HG03060 (cell line): Measurements from ENCODE around the gene RAPGEF4.
"Not testable (repeated sequence)": the region's sequence is repeated elsewhere in the genome, so short reads cannot be mapped to it uniquely, and the experiment has no call there.

Experiments used
- ATAC-seq: cut with Tn5 transposase; IDR thresholded peaks from one replicate; pipeline ENCODE4 v1.9.1; 2021; ENCODE audit warnings: low read depth, moderate number of reproducible peaks; ENCODE audit not compliant: unreplicated experiment

RAPGEF4 gene

GRCh38 chr2:172725746-172726145 lies 9.9 kb upstream of the RAPGEF4 start:
- no peak for ATAC-seq

- ATAC-seq, result no peak
These were observed 9.4 kb upstream of the RAPGEF4 start for GRCh38 chr2:172726172-172726735.

GRCh38 chr2:172730411-172730810 lies 5.2 kb upstream of the RAPGEF4 start:
- ATAC-seq, result no peak

- ATAC-seq, result no peak
These were observed 699 bp upstream of the RAPGEF4 start for GRCh38 chr2:172734711-172735581.

GRCh38 chr2:172736424-172737174 lies 954 bp downstream of the RAPGEF4 start:
- no peak for ATAC-seq

- no peak for ATAC-seq
These were observed 4.1 kb downstream of the RAPGEF4 start for GRCh38 chr2:172739661-172740266.

- ATAC-seq, result no peak
These were observed 5.2 kb downstream of the RAPGEF4 start for GRCh38 chr2:172740856-172741255.

GRCh38 chr2:172742931-172743540 lies 7.4 kb downstream of the RAPGEF4 start:
- no peak for ATAC-seq

GRCh38 chr2:172743898-172744297 lies 8.3 kb downstream of the RAPGEF4 start:
- no peak for ATAC-seq

GRCh38 chr2:172745636-172746035 lies 10.0 kb downstream of the RAPGEF4 start:
- ATAC-seq, result no peak

- ATAC-seq, result not testable (repeated sequence)
These were observed 12.9 kb downstream of the RAPGEF4 start for GRCh38 chr2:172748543-172748942.

- no peak for ATAC-seq
These were observed 13.7 kb downstream of the RAPGEF4 start for GRCh38 chr2:172749388-172749787.

- ATAC-seq, result no peak
These were observed 15.9 kb downstream of the RAPGEF4 start for GRCh38 chr2:172751564-172751963.

GRCh38 chr2:172753610-172754009 lies 18.0 kb downstream of the RAPGEF4 start:
- no peak for ATAC-seq

- ATAC-seq, result no peak
These were observed 23.8 kb downstream of the RAPGEF4 start for GRCh38 chr2:172759441-172759840.

GRCh38 chr2:172761306-172761705 lies 25.7 kb downstream of the RAPGEF4 start:
- no peak for ATAC-seq

- ATAC-seq, result no peak
These were observed 26.9 kb downstream of the RAPGEF4 start for GRCh38 chr2:172762574-172762973.

GRCh38 chr2:172763079-172763478 lies 27.4 kb downstream of the RAPGEF4 start:
- ATAC-seq, result no peak

GRCh38 chr2:172765662-172766061 lies 30.0 kb downstream of the RAPGEF4 start:
- ATAC-seq, result no peak

GRCh38 chr2:172768401-172768800 lies 32.8 kb downstream of the RAPGEF4 start:
- no peak for ATAC-seq

- ATAC-seq, result no peak
These were observed 34.2 kb downstream of the RAPGEF4 start for GRCh38 chr2:172769879-172770278.
